Smooth muscle cell (in vitro differentiated cells): Measurements from ENCODE around the gene PLD1. TPM values are rescaled to one million over a fixed set of nuclear protein-coding genes. Genes with fewer than 3 reads are reported as not detected.

Source experiments
- DNase-seq: peaks from one replicate; lab custom pipeline; 2025; ENCODE audit not compliant: unreplicated experiment; lab: John Stamatoyannopoulos, UW
- H2AFZ ChIP-seq: fragments of 200-600 bp; sonication (generic); 2 replicates; pipeline ENCODE4 v1.6.0; 2016; ENCODE audit warnings: antibody characterized with exemption, low read depth, mild to moderate bottlenecking
- H3F3A ChIP-seq: fragments of 200-600 bp; sonication (generic); 2 replicates; pipeline ENCODE4 v1.6.0; 2017; ENCODE audit warnings: antibody characterized with exemption, low read depth
- H3K27ac ChIP-seq: fragments of 200-600 bp; sonication (generic); 2 replicates; pipeline ENCODE4 v1.5.1; 2016; ENCODE audit warnings: low read depth, mild to moderate bottlenecking
- H3K27me3 ChIP-seq: fragments of 200-600 bp; sonication (generic); 2 replicates; pipeline ENCODE4 v1.6.1; 2016; ENCODE audit warnings: low read depth, mild to moderate bottlenecking
- H3K36me3 ChIP-seq: fragments of 200-600 bp; sonication (generic); 2 replicates; pipeline ENCODE4 v1.5.1; 2016; ENCODE audit warnings: low read depth
- H3K4me1 ChIP-seq: fragments of 200-600 bp; sonication (generic); 2 replicates; pipeline ENCODE4 v1.5.1; 2016; ENCODE audit warnings: low read depth
- H3K4me2 ChIP-seq: fragments of 200-600 bp; sonication (generic); 2 replicates; pipeline ENCODE4 v1.6.0; 2016; ENCODE audit warnings: mild to moderate bottlenecking
- H3K4me3 ChIP-seq: fragments of 200-600 bp; sonication (generic); 2 replicates; pipeline ENCODE4 v1.5.1; 2016; ENCODE audit warnings: mild to moderate bottlenecking
- H3K79me2 ChIP-seq: fragments of 200-600 bp; sonication (generic); 2 replicates; pipeline ENCODE4 v1.6.0; 2016; ENCODE audit warnings: low read depth, mild to moderate bottlenecking
- H3K9ac ChIP-seq: fragments of 200-600 bp; sonication (generic); 2 replicates; pipeline ENCODE4 v1.6.0; 2016; ENCODE audit warnings: low read depth
- H3K9me3 ChIP-seq: fragments of 200-600 bp; sonication (generic); replicated peaks from 2 replicates; pipeline ENCODE4 v1.5.1; 2016; ENCODE audit warnings: low read depth
- H4K20me1 ChIP-seq: fragments of 200-600 bp; sonication (generic); 2 replicates; pipeline ENCODE4 v1.6.0; 2016; ENCODE audit warnings: low read depth
- WGBS: methylation state at CpG from one replicate; pipeline ENCODE4 v1.1.7; 2016; ENCODE audit warnings: low lambda C conversion rate; 5-methylcytosine and 5-hydroxymethylcytosine counted together
- polyA plus RNA-seq: library from polyadenylated mRNA; unstranded; fragments of >200 nt; fragmentation: Nextera tagmentation; extraction: Ambion mirVana; gene quantifications from 2 replicates; pipeline ENCODE4 v1.2.1, GENCODE V29; 2016
- total RNA-seq: library from RNA; depleted of rRNA; stranded (reverse); fragments of >200 nt; gene quantifications from 2 replicates; pipeline ENCODE4 v1.2.3, GENCODE V29; 2014
- TF ChIP-seq, protein P1 (sequence below): fragments of 200-600 bp; sonication (generic); IDR thresholded peaks from 2 replicates; pipeline ENCODE4 v1.5.1; 2017; ENCODE audit warnings: borderline replicate concordance, mild to moderate bottlenecking, antibody characterized with exemption; ENCODE audit not compliant: insufficient read depth, poor library complexity, severe bottlenecking

PLD1 gene
- total and polyA plus RNA-seq, 2 experiments from 2014 or later, result 15.2 to 36.1 TPM

DNA sequence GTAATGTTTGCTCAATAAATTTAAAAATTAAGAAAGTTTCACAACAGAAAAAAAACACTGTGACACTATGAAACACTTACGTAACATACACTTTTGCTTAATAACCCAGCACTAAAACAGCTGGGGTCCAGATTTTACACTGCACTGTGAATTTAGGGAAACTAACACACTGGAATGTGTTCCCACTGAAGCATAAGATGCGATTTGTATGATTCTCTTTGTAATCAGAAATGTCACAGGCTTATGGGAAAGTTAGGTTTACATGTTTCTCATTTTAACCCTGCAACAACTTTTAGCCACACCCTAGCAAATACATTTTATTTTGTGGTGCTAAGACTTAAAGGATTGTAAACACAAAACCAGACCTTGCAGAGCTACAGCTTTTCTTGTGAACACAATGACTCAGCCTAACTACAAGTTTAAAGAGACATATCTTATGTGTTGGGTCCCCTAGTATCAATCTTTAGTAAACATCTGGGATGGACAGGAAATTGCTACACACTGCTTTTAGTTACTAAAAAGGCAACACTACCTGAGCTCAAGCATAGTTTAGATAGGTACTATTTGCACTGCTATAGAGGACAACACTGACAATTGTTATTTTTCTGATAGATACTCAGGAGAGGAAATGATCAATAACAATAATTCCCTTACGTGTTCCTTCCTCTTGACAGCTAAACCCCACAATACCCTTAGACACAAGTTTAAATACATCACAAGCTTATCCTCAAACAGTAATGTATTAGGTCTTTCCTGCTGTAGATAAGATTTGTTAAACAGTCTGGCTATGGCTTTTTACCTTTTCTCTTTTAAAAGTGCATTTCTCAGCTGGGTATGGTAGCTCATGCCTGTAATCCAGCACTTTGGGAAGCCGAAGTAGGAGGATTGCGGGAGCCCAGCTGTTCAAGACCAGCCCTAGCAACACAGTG, 3.8 kb downstream of the PLD1 start:
- no peaks in the 10 kb centered on the region for H3K36me3 ChIP-seq
- H3K27ac ChIP-seq, result peak overlapping the region; percentile 87
- peak overlapping the region; percentile 71 for H3K4me2 ChIP-seq
- no peaks in the 10 kb centered on the region for H3K4me1 ChIP-seq
- H3K9ac ChIP-seq, result peak overlapping the region; percentile 39
- DNase-seq, result no peak
- H2AFZ ChIP-seq, result no peak overlapping the region
- peaks cover 66% of the 10 kb centered on the region for H3K79me2 ChIP-seq
- peak overlapping the region; percentile 19 for H3K4me3 ChIP-seq
- 20% methylated on average over 5 of the region's 5 CpGs for WGBS
- no peaks in the 10 kb centered on the region for H3K27me3 ChIP-seq
- TF ChIP-seq, protein P1, sequence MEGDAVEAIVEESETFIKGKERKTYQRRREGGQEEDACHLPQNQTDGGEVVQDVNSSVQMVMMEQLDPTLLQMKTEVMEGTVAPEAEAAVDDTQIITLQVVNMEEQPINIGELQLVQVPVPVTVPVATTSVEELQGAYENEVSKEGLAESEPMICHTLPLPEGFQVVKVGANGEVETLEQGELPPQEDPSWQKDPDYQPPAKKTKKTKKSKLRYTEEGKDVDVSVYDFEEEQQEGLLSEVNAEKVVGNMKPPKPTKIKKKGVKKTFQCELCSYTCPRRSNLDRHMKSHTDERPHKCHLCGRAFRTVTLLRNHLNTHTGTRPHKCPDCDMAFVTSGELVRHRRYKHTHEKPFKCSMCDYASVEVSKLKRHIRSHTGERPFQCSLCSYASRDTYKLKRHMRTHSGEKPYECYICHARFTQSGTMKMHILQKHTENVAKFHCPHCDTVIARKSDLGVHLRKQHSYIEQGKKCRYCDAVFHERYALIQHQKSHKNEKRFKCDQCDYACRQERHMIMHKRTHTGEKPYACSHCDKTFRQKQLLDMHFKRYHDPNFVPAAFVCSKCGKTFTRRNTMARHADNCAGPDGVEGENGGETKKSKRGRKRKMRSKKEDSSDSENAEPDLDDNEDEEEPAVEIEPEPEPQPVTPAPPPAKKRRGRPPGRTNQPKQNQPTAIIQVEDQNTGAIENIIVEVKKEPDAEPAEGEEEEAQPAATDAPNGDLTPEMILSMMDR, result no peak
- no peaks in the 10 kb centered on the region for H4K20me1 ChIP-seq
- no peaks in the 10 kb centered on the region for H3K9me3 ChIP-seq
- peaks cover 8% of the 10 kb centered on the region for H3F3A ChIP-seq

DNA sequence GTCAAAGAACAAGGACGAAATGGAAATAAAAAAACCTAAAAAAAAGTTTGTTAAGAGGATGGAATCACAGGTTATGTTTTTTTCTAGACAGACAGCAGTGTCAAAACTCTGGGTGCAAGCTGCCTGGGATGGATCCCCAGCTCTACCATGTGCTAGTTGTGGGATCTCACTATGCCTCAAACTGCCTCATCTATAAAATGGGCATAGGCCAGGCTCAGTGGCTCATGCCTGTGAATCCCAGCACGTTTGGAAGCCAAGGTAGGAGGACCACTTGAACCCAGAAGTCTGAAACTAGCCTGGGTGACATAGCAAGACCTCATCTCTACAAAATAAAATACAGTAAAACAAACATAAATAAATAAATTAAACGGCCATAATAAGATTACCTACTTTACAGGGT, 4.6 kb downstream of the PLD1 start:
- Histone ChIP-seq H3K27ac (peak overlapping the region; percentile 87), H3K4me1 (no peaks in the 10 kb centered on the region), H4K20me1 (no peaks in the 10 kb centered on the region), H3K36me3 (no peaks in the 10 kb centered on the region), H2AFZ (no peak overlapping the region), H3F3A (peaks cover 2% of the 10 kb centered on the region), H3K4me3 (peak overlapping the region; percentile 19), H3K4me2 (peak overlapping the region; percentile 71), H3K9ac (no peak overlapping the region), H3K79me2 (peaks cover 73% of the 10 kb centered on the region), H3K27me3 (no peaks in the 10 kb centered on the region), H3K9me3 (no peaks in the 10 kb centered on the region)
- 55% methylated on average over 3 of the region's 3 CpGs for WGBS
- no peak for DNase-seq
- TF ChIP-seq, protein P1, result no peak

GRCh38 chr3:171804618-171805389, 5.5 kb downstream of the PLD1 start:
- H3K79me2 ChIP-seq, result peaks cover 82% of the 10 kb centered on the region
- H3K27me3 ChIP-seq, result no peaks in the 10 kb centered on the region
- DNase-seq, result no peak
- H3K4me1 ChIP-seq, result no peaks in the 10 kb centered on the region
- H3K4me2 ChIP-seq, result peak overlapping the region; percentile 4
- no peaks in the 10 kb centered on the region for H3K36me3 ChIP-seq
- H3F3A ChIP-seq, result no peaks in the 10 kb centered on the region
- no peaks in the 10 kb centered on the region for H3K9me3 ChIP-seq
- H3K4me3 ChIP-seq, result no peak overlapping the region
- no peak overlapping the region for H3K27ac ChIP-seq
- 77% methylated on average over 6 of the region's 6 CpGs for WGBS
- H2AFZ ChIP-seq, result no peak overlapping the region
- H3K9ac ChIP-seq, result no peak overlapping the region
- no peaks in the 10 kb centered on the region for H4K20me1 ChIP-seq
- TF ChIP-seq, protein P1, result no peak
